ENCODE results near the gene MARK2.

Gene MARK2

DNA sequence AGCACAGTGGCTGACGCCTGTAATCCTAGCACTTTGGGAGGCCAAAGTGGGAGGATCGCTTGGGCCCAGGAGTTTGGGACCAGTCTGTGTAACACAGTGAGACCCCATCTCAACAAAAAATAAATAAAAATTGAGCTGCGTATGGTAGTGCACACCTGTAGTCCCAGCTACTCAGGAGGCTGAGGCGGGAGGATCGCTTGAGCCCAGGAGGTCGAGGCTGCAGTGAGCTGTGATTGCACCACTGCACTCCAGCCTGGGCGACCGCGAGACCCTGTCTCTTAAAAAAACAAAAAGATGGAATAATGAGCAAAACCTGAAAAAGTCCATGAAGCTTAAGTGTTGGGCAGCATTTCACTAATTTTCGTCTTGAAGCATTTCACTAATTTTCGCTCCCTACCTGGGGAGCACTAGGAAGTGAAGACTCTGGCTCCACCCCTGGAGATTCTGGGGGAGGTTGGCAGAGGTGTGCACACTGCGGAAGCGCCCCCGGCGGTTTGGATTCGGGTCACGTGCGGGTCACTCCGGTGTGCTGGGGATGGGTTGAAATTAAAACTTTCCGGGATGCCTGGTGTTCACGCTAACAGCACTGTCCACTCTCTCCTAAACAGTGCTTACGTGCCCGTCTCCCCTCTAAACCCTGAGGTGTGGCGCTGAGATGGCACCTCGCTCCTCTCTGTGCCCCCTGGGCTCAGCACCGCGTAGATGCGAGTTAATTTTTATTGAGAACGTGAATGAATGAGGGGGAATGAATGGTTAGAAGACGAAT is 99.0 kb downstream of the MARK2 start:
- DNase-seq = no peak

DNA sequence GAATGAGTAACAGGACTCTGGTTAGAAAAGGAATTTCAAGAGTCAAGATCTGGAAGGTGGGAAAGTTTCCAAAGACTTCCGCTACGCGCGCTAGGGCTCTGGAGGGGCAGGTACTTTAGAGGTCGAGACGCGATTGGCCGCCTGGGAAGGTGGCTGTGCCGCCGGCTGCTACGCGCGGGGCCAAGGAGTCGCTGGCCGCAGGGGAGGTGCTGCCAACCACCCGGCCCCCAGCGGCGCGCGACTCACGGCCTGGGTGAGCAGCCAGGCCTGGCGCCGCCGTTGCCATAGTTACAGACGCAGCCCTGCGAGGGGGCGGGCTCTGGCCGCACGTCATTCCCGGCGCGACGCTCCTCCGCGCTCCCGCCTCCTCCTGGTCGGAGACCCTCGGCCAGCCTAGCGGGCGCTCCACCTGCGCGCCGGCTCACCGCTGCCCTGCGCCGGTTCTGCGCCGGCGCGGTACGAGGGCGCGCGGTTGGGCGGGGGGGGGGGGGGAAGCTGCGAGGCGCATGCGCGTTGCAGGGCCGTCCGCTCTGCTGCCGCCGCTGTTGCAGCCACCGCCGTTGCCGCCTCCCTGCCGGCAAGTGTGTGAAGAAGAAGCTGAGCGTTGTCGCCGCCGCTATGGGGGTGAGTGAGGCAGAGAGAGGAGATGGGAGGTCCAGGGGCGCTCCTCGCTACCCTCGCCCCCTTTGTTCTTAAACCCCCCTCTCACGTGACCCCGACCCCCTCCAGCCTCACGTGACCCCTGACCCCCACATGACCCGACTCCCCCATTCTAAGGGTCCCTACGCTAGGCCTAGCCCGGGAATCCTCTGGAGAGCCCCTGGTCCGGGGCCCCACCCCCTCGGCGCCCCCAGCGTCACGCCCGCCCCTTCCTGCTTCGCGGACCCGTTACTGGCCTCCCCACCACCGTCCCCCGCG is 99.8 kb downstream of the MARK2 start, which contains the start of gene NAA40:
Gene NAA40, plus strand, starts transcription at position 524 of the 918 bp plus-strand sequence. Its CDS starts 95 bp downstream, at position 619.
- DNase-seq = peak; percentile 94

GRCh38 chr11:63939397-63939891 is 100.5 kb downstream of the MARK2 start:
- no peak for DNase-seq

DNA sequence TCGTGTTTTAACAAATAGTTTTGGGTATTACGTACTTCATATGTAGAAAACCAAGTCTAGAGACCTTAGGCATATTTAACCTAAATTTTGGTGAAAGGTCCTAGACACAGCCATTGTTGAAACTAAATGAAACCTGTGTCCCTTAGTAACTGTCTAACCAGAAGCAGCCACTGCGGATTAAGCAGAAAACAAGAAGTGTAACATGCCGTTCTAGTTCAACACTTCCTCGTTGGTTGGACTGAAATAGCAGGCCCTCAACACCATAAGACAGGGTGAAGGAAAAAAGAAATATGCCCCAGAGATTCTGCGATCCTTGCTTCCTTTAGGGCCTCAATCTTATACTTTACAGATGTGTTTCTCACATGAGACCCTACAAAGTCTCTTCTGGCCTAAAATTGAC is 101.9 kb downstream of the MARK2 start:
- DNase-seq = no peak

GRCh38 chr11:63941901-63942300 is 103.0 kb downstream of the MARK2 start:
- no peak for DNase-seq

DNA sequence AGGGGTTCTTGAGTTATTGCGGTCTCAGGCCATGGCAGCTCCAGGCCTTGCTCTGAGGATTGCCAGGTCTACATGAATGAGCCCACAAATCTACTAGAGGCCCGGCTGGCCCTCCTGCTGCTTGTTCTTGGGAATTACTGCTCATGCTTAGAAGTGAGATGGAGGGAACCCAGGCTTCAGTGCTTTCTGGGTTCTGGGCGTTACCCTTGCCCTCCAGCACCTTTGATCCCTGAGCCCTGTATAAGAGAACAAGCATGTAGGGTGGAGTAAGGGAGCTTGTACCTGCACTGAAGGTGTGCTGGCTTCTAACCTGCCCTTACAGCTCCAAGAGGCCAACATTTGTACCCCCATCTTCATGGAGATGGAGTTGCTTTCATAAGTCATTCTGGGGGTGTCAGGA is 103.9 kb downstream of the MARK2 start:
- no peak for DNase-seq

DNA sequence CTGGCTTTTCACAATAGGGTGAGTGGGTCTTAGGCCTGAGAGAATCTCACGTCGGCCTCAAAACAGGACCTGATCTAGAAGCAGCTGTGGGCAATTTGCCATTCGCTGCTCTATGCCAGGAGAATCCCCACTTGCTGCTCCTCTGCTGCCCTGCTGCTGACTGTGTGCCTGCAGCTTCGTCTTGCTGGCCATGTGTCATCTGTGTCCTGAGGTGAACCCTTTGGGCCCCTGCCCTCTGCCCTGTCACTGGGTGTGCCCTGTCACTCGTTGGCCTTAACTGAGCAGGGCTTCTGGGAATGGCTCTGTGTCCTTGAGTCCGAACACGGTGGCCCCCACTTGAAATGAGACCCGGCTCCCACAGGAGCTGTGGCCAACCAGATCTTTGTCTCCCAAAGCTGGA is 106.1 kb downstream of the MARK2 start:
- DNase-seq = no peak

GRCh38 chr11:63945477-63946163 is 106.7 kb downstream of the MARK2 start:
- DNase-seq = peak; percentile 22

GRCh38 chr11:63951779-63952536 is 113.0 kb downstream of the MARK2 start:
- no peak for DNase-seq

DNA sequence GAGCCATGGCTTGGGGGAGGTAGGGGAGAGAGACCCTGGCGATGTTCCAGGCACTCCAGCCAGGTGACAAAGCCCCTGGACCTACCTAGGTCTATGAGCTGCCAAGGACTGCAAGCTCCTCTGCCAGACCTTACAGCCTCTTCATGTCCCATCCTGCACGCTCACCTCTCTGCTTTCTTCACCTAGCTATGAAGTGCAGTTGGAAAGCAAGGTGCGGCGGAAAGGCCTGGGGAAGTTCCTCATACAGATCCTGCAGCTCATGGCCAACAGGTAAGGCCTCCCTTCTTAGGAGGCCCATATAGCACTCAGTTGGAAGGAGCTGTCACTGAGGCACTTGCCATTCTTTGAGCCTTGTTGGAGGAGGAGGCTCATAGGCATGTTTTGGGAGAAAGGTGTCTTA is 113.7 kb downstream of the MARK2 start:
- no peak for DNase-seq

DNA sequence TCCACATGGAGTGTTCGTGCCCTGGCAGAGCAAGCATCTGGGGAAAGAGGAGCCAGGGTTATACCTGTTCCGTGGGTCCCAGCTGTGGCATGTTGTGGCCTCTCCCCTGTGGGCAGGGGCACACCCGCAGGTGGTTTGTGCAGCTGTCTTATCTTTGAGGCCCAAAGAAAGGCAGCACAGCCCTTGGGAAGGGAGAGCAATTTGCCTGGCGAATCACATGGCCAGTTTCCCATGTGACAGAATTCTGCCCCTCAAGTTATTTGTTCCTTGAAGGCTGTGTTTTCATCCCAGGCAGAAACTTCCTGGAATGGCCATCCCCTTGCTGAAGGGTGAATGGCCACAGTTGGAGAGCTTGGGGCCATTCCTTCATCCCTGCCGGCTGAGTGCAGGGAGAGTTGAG is 119.1 kb downstream of the MARK2 start:
- no peak for DNase-seq

All from NCI-H1048 (cell line).